GM19043 (cell line): ENCODE measurements around the gene GPC3.
"Not testable (repeated sequence)": the region's sequence is repeated elsewhere in the genome, so short reads cannot be mapped to it uniquely, and the experiment has no call there.

ENCODE experiments used
- ATAC-seq: cut with Tn5 transposase; IDR thresholded peaks from one replicate; pipeline ENCODE4 v1.9.1; 2021; ENCODE audit warnings: low read depth; ENCODE audit not compliant: unreplicated experiment

Gene GPC3

DNA sequence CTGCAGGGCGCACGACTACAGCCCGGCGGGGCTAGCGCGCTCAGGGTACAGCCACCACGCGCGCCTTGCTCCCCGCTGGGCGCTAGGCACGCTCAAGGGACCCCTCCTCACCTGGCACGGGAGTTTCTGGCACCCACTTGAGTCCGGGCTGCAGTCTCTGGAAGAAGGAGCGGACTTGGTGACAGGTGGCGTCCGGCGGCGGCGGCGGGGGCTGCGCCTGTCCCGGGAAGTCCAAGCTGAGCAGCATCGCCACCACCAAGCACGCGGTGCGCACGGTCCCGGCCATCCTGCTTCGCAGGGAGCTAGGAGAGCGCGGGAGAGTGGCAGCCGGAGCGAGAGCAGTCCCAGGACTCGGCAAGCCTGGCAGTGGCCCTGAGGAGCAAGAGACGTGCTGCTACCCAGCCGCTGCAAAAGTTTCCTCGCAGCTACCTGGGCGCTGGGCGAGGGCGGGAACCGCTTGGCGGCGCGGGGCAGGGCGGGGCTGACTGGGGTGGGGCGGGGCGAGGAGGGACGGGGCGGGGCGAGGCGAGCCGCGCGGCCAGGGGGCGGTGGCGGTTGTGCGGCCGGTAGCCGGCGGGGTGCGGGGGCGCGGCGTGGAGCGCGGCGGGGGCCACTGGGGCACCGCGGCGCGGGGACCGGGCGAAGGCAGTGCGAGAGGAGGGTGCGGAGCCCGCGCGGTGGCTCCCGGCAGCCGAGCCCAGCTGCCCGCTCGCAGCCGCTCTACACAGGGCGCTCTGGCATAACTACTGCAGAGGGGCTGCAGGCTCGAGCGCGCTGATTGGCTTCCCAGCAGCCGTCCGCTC is at the start of gene GPC3:
Gene GPC3, minus strand, starts transcription at position 431 of the 803 bp plus-strand sequence.
- ATAC-seq, result no peak

DNA sequence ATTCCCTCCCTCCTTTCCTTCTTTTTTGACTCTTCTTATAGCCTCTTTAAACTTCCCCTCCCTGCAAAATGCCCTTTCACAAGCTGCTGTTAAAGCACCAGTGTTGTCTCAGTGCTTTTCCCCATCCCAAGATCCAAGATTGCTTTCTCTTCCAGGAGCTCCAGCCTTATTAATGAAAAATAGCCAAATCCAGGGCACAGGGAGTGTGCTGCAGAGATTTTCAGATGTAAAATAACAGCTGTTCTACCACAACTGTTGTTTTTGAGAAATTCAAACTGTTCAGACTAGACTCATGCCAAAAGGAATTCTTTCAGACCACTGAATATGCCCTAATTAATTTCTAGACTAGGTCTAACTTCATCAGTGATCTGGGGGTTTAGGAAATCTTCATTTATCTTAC is 47.0 kb upstream of the GPC3 start:
- ATAC-seq, result no peak

DNA sequence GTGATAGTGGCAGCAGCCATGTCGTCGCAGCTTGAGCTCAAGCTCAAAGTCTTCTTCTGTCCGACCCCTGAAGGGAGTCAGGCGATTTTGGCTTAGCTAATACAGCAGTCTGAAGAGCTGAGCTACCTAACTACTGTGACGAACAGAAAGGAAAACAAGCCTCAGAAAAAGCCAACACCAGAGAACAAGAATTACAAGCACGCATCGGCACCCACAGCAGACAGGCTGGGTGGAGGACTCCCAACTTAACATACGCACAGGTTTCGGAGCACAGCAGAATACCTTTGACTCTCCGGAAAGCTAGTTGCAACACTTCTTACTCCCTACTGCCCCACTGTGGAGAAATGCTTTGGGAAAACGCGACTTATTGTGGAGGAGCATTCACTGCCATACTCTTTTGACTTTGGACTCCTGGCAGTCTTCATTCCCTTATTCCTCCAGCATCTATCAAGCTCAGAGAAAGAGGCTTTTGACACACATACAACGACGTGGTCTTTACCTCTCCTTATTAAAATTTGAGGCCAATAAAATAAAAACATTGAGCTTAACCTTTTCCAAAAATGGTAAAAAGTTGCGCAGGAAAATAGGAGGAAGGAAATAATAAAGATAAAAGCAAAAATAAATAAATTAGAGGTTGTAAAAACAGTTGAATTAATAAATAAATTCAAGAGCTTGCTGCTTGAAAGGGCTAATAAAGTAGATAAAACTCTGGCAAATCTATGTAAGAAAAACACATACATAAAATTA is 41.3 kb upstream of the GPC3 start:
- no peak for ATAC-seq

DNA sequence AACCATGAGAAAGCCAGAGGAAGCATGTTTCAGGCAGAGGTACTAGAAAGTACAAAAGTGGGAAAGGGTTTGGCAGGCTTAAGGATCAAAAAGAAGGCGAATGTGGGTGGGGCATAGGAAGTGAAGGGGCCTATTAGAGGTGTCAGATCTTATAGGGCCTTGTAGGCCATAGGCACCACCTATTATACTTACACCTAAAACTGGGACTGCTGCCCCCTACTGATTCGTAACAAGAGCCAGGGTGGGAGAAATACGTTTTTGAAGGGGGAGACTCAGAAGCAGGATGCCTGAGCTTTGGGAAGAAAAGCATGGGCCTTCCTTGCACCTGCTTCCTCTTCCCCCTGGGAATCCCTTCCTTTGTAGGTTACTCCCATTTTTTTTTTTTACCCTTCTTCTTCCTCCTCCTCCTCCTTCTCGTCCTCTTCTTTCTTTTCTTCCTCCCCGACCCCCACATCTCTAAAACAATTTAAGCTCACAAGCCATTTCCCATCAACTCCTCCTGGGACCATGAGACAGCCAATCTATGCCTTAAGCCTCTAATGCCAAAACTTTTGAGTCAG is 40.7 kb upstream of the GPC3 start:
- ATAC-seq, result no peak

DNA sequence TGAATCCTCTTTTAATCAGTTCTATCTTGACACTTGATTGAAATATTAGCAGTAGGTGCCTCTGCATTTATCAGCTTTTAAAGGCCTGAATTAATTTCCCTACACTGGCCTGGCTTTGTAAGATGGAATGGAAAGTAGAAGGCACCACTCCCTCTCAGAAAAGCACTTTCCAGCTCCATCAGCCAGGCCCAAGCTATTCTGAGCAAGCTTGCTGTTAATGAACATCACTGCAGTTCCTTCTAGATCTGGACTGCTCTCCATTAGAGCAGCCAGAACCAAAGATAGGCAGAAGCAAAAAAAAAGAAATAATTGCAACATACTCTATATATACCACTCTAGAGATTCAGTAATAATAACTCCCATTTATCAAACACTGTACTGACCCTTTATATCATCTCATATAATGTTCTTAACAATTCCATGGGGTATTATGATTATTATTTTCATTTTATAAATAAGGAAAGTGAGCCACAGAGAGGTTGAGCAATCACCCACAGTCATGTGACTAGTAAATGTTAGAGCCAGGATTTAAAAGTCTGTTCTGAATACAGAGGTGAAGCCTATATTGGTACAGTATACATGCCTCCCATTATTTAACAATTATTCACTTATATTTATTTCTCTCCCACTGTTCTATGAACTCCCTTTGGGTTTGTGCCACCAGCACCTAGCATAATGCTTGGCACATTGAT is 39.4 kb upstream of the GPC3 start:
- no peak for ATAC-seq

DNA sequence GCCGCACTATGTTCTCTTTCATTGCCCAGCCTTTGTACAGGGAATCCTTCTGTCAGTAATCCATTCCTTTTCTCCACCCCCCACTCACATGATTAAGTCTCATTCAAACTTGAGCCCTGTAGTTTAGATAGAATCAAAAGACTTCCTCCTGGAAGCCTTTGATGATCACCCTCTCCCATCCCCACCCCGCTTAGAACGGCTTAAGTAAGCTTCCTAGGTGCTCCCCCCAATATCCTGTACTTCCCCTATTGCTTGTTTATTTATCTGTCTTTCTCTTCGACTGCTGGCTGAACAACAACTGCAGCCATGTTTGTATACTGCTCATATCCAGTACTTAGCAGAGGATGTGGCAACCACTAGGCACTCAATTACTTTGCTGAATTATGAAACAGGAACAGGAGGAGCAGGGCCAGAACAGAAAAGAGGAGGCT is 38.5 kb upstream of the GPC3 start:
- ATAC-seq, result no peak

DNA sequence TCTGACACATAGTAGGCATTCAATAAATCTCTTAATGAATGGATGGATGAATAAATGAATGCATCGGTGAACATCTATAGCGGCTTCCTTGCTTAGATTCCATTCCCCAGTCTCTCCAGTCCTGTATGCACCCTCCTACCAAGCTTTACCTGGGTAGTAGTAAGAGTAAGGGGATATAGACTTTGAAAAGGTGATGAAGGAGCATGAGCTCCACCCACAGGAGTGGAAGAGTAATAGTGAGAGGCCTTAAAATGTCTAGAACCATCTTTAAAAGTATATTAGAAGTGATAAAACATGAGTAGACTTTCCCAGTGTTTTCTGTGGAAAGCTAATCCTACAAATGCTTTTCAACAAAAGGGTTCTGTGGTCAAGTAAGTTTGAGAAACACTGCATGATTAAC is 35.5 kb upstream of the GPC3 start:
- ATAC-seq, result no peak

DNA sequence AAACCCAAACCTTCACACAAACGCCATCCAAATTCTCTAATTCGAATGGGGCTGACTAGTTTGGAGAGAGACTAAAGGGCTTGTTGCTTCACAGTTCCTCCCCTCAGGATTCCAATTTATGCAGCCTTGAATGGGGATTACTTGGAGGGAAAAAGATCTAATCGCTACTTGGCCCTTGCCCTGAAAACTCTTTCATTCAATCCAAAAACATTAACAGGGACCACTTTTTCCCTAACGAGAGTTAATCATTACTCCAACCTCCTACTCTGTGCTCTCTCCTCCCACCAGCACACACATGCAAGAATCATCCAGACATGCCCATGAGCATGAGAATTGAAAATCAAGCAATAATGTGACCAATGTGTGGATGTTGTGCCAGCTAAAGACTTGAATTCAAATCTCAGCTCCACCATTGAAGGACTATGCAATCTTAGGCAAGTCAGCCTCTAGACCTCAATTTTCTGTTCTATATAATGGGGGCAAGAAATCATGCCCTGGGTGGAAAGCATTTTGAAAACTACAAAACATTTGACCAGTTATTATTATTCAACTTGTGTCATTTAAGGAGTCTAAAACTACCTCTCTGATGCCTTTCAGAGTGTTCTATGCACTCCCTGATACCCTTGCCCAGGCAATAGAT is 34.3 kb upstream of the GPC3 start:
- no peak for ATAC-seq

DNA sequence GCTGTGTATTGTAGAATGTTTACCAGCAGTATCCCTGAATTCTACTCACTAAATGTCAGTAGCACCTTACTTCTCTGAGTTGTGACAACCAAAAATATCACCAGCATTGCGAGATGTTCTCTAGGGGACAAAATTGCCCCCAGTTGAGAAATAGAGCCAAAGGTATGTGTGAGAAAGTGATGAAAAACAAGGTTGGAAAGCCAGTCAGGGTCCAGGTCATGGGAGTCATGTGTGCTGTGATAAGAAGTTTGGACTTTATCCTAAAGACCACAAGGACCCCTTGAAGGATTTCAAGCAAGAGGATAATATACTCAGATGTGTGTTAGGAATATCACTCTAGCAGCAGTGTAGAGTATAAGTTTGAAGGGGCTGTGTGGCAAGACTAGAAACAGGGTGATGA is 30.9 kb upstream of the GPC3 start:
- not testable (repeated sequence) for ATAC-seq

DNA sequence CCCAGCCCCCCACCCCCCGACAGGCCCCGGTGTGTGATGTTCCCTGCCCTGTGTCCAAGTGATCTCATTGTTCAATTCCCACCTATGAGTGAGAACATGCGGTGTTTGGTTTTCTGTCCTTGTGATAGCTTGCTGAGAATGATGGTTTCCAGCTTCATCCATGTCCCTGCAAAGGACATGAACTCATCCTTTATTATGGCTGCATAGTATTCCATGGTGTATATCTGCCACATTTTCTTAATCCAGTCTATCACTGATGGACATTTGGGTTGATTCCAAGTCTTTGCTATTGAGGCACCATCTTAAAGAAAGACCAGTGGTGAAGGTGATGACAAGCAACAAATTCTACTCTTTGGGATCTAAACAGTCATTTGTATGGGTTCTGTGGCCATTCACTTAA is 30.1 kb upstream of the GPC3 start:
- not testable (repeated sequence) for ATAC-seq

DNA sequence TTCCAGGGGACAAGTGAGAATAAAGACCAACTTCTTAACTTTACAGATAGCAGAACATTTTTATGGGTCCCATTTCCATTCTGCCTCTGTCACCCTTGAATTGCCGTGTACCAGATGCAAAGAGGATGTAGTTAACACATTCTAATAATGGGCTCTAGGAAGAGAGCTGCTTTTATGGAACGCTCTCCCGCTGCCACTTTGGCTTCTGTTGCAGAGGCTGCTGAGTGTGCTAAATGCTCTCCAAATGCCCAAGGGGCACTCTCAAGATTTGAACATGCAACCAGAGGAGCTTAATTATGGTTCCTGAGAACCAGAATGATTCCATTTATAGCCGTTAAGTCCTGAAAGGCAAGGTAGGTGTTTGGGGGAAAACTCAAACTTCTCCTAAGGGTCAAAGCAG is 28.1 kb upstream of the GPC3 start:
- ATAC-seq, result no peak

DNA sequence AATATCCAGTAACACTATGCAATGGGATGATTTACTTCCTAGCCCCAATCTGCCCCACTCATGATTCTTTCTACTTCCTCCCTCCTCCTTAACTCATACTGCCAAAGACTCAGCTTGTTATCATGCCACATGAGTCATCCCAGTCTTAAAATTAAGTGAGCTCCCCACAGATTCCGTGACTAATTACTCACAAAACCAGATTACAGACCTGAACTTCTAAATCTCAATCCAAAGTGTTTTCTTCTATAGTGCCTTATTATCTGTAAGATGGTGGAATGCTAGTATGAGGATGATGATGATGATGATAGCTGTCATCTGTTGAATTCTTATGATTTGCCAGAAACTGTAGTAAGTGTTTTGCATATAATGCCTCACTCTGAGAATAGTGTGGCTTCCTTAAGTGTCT is 27.7 kb upstream of the GPC3 start:
- no peak for ATAC-seq

DNA sequence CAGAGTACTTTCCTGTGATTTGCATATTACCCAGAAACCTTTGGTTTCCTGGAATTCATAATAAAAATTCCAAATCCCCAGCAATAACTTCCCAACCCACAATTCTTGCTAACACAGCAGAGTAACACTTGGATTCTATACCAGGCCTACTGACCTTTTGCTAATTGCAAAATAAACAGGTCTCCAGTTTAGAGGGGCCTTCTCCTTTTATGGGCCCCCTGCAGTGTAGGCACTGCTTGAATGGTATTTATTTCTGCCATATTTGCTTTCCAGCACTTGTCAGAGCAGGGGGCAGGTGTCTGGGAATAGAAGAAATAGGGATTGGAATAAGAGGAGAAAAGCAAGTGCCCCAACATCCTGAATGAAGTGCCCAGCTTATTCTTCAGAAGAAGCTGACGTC is 25.3 kb upstream of the GPC3 start:
- ATAC-seq, result no peak

DNA sequence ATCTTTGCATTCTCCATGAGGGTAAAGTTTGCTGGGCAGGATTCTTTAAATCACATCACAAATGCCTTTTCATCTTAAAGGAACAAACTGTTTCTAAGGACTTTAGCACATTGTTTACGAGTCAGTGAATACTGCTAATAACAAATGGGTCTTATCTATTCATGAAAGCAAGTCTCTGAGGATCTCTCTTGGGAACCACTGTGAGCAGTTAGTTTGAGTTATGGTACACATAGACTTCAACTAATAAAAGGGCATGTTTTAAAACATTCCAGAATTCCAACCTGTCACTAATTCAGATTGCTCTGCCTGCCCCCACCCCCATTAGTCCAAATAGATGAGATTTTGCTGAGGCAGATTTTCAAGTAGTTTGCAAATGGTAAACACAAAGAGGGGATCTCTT is 22.3 kb upstream of the GPC3 start:
- no peak for ATAC-seq

DNA sequence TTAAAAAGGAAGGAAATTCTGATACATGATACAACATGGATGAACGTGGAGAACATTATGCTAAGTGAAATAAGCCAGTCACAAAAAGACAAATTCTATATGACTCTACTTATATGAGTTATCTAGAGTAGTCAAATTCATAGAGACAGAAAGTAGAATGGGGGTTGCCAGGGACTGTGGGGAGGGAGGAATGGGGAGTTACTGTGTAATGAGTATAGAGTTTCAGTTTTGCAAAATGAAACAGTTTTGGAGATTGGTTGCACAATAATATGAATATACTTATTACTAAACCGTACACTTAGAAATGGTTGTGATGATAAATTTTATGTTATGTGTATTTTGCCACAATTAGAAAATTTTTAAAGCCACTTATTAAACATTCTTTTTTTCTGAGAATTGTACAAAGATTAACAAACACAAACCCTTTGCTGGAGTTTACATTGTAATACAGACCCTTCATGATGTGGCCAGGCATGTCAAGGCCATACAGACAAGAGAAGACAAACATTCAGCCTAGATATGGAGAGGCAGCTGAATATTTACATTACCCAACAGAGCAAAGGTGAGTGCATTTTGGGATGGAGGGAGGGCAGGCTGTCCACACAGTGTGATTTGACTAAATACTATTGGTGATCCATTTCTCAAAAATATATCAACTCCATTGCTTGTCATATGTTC is 21.2 kb upstream of the GPC3 start:
- ATAC-seq, result no peak

DNA sequence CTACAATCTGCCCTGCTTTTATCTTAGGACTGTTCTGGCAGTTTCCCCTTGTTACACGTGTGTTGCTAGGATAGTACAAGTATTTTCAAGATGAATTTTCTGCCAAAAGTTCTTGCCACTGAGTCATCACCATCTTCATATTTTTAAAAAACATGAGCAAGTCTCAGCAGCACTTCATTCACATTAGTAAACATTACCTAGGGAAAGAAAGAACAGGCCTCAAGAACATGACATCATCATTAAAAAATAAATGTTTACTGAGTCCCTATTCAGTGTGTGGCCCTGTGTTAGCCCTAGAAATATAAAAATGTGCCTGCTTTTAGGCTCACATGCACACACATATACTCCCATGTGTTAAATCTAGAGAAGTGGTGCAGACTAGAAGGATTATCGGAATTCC is 18.7 kb upstream of the GPC3 start:
- no peak for ATAC-seq

DNA sequence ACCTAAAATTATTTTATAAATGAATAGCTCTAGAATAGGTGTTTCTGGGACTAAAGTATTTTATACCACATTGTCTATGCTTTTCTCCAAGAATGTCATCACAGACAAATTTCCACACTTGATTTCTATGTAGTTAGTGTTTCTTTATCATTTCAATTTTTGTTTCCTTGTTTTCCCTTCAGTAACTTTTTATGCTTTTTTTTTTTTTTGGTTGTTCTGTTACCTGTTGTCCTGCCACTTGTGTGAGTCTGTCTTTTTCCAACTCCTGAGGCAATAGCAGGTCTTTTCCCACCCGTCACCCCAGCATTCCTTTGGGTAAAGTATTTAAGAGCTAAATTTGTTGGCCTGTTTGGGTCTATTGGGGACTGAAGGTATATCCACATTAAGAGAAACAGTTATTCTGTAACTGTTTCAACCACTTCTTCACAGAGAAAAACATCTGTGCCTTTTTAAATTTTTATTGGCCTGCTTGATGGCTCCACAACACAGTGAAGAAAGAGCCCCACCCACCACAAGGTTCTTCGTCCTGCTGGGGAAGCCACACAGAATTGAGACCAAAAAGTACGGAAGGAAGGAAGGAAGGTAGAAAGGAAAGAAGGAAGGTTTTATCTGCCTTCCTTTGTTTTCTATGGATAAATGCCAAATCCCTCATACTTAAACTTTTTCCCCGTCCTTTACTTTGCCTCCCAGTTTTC is 17.7 kb upstream of the GPC3 start:
- ATAC-seq, result no peak

DNA sequence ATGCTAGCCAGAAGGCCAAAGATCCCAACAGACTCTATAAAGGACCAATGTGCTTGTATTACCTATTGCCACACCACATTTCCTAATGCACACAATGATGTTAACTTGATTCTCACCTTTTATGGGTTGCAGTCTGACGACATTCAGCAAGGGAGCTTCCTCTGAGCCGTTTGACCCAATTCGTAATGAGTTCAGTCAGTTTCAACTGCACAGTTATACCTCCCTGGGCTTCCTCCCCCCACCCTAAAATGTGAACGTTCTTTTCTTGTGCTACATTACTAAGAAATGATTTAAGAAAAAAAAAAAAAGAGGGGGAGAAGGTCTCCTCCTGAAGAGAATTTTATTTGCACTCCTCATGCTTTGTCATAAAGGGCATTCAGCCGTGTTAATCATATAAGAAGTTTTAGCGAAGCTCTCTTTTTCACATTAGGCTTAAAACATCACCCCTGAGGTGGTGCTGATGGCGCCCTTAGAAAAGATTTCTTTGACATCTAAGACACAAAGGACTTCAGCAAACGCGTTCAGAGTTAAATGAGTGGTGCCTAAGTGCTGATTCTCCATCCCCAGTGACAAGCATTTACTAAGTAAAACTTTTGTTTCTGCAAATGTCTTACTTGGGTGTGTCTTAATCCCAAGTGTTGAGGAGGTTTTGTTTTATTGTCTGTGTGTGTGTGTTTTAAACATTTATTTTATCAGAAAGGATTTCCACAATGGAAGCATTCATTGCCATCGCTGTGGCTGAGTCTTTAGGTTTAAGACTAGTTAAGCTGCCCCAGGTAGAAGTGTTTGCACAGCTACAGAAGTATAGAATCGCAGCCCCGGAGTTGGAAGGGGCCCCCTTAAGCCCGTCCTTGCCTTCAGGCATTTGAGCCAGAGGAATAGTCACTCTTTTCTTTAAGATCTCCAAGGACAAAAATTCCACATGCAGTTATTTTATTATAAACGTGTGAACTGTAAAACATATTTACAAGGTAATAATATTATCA is 15.2 kb upstream of the GPC3 start:
- no peak for ATAC-seq
